ENCODE data around the gene CHD6.

Gene CHD6

GRCh38 chr20:41617059-41617901, 897 bp downstream of the CHD6 start:
- Histone ChIP-seq H3K4me3 (replicated peaks; ENCODE audit: insufficient read depth, low read length) (peak overlapping the region; percentile 85), H3K27ac (replicated peaks) (peak overlapping the region; percentile 55), H3K27me3 (ENCODE audit: insufficient read depth, poor library complexity, severe bottlenecking) (no peaks in the 10 kb centered on the region)
- DNase-seq (ENCODE audit: low read depth in 1 of 2, low spot score in 1 of 2), result peak in 1 of 2 experiments; percentile 32
- TF ChIP-seq, protein P1, sequence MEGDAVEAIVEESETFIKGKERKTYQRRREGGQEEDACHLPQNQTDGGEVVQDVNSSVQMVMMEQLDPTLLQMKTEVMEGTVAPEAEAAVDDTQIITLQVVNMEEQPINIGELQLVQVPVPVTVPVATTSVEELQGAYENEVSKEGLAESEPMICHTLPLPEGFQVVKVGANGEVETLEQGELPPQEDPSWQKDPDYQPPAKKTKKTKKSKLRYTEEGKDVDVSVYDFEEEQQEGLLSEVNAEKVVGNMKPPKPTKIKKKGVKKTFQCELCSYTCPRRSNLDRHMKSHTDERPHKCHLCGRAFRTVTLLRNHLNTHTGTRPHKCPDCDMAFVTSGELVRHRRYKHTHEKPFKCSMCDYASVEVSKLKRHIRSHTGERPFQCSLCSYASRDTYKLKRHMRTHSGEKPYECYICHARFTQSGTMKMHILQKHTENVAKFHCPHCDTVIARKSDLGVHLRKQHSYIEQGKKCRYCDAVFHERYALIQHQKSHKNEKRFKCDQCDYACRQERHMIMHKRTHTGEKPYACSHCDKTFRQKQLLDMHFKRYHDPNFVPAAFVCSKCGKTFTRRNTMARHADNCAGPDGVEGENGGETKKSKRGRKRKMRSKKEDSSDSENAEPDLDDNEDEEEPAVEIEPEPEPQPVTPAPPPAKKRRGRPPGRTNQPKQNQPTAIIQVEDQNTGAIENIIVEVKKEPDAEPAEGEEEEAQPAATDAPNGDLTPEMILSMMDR (IDR thresholded peaks at IDR 0.05; ENCODE audit: insufficient read depth, low read length), result no peak
- no peak for TF ChIP-seq POLR2AphosphoS5 (IDR thresholded peaks at IDR 0.05; ENCODE audit: low read depth)
- TF ChIP-seq, protein P2, sequence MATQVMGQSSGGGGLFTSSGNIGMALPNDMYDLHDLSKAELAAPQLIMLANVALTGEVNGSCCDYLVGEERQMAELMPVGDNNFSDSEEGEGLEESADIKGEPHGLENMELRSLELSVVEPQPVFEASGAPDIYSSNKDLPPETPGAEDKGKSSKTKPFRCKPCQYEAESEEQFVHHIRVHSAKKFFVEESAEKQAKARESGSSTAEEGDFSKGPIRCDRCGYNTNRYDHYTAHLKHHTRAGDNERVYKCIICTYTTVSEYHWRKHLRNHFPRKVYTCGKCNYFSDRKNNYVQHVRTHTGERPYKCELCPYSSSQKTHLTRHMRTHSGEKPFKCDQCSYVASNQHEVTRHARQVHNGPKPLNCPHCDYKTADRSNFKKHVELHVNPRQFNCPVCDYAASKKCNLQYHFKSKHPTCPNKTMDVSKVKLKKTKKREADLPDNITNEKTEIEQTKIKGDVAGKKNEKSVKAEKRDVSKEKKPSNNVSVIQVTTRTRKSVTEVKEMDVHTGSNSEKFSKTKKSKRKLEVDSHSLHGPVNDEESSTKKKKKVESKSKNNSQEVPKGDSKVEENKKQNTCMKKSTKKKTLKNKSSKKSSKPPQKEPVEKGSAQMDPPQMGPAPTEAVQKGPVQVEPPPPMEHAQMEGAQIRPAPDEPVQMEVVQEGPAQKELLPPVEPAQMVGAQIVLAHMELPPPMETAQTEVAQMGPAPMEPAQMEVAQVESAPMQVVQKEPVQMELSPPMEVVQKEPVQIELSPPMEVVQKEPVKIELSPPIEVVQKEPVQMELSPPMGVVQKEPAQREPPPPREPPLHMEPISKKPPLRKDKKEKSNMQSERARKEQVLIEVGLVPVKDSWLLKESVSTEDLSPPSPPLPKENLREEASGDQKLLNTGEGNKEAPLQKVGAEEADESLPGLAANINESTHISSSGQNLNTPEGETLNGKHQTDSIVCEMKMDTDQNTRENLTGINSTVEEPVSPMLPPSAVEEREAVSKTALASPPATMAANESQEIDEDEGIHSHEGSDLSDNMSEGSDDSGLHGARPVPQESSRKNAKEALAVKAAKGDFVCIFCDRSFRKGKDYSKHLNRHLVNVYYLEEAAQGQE (IDR thresholded peaks at IDR 0.05; ENCODE audit: insufficient replicate concordance, low read depth), result no peak
- no peak for TF ChIP-seq GABPA (IDR thresholded peaks at IDR 0.05; ENCODE audit: low read depth)

DNA sequence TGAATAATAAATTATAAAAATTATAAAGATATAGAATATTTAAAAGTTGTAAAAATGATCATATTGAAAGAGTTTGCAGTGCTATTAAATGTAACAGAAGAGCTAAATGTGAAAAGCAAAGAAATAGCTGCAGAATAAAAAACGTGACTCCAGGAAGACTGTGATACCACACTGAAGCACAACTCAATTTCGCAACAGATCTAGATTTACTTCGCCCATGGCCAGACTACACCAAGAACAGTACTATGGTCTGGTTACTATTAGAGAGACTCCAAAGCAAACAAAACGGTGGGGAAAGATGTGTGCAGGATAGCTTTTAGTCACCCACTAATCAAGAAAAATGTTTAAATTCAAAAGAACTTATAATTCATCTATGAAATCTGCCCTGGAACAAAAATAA, 1.9 kb downstream of the CHD6 start:
- Histone ChIP-seq H3K27ac (replicated peaks) (peak overlapping the region; percentile 32), H3K4me3 (replicated peaks; ENCODE audit: insufficient read depth, low read length) (no peak overlapping the region), H3K27me3 (ENCODE audit: insufficient read depth, poor library complexity, severe bottlenecking) (no peaks in the 10 kb centered on the region)
- peak; percentile 44 to 54 for DNase-seq (ENCODE audit: low read depth in 1 of 2, low spot score in 1 of 2)
- TF ChIP-seq SPI1 (IDR thresholded peaks at IDR 0.05; ENCODE audit: borderline replicate concordance, low read depth) (no peak), GABPA (IDR thresholded peaks at IDR 0.05; ENCODE audit: low read depth) (no peak), POLR2AphosphoS5 (IDR thresholded peaks at IDR 0.05; ENCODE audit: low read depth) (no peak)
- TF ChIP-seq, protein P1 (IDR thresholded peaks at IDR 0.05; ENCODE audit: insufficient read depth, low read length), result no peak
- TF ChIP-seq, protein P2 (IDR thresholded peaks at IDR 0.05; ENCODE audit: insufficient replicate concordance, low read depth), result no peak

DNA sequence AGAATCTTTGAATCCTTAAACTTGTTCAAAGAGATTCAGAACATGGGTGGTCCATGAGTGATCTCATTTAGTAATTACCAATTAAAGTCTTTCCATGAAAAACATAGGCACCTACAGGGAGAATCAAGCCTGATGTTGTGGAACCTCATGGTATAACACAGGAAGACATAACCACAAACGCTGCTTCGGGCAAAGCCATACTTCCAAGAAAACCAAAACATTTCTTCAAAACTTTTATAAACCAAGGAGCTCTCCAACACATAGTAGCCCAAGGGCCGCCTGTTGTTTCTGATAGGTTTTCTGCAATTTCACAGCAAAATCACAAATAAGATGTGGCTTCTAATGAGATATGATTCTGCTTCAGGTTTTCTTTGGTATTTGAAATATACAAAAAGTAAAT, 2.5 kb downstream of the CHD6 start:
- no peak for DNase-seq (ENCODE audit: low read depth in 1 of 2, low spot score in 1 of 2)
- Histone ChIP-seq H3K27ac (replicated peaks) (peak overlapping the region; percentile 32), H3K27me3 (ENCODE audit: insufficient read depth, poor library complexity, severe bottlenecking) (no peaks in the 10 kb centered on the region), H3K4me3 (replicated peaks; ENCODE audit: insufficient read depth, low read length) (no peak overlapping the region)
- TF ChIP-seq, protein P2 (IDR thresholded peaks at IDR 0.05; ENCODE audit: insufficient replicate concordance, low read depth), result no peak
- TF ChIP-seq GABPA (IDR thresholded peaks at IDR 0.05; ENCODE audit: low read depth) (no peak), SPI1 (IDR thresholded peaks at IDR 0.05; ENCODE audit: borderline replicate concordance, low read depth) (no peak), POLR2AphosphoS5 (IDR thresholded peaks at IDR 0.05; ENCODE audit: low read depth) (no peak)
- TF ChIP-seq, protein P1 (IDR thresholded peaks at IDR 0.05; ENCODE audit: insufficient read depth, low read length), result no peak
